HG02798 (cell line): ENCODE data around the gene GSTCD.

Source experiments
- ATAC-seq: cut with Tn5 transposase; IDR thresholded peaks from one replicate; pipeline ENCODE4 v1.9.1; 2021; ENCODE audit warnings: mild to moderate bottlenecking; ENCODE audit not compliant: unreplicated experiment, poor library complexity

The GSTCD gene

DNA sequence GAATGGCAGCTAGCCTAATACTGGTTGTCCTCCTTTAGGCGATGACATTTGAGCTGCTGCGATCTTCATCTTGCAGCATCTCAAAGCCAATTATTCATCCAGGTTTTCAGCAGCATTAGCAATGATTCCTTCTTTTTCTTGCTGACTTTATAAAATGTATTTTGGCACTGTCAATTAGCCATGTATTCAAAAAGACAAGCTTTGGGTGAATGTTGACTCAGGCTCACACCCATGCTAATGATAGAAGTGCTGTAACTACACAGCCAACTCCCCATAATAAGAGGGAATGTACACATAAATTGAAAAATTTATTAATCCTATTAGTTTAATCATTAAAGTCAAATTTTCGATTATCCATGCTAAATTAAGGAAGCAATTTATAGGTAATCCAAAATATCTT, 162.4 kb downstream of the GSTCD start:
- no peak for ATAC-seq

DNA sequence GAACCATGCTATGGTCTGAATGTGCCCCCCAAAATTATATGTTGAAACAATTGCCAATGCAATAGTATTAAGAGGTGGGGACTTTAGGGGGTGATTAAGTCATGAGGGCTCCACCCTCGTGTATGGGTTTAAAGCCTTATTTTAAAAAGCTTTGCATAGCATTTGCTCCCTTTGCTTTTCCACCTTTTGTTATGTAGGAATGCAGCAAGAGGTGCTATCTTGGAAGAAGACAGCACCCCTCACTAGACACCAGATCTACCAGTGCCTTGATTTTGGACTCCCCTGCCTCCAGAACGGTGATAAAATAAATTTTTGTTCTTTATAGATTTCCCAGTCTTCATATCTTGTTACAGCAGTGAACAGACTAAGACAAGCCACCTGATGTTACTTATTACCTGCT, 163.4 kb downstream of the GSTCD start:
- ATAC-seq = no peak

DNA sequence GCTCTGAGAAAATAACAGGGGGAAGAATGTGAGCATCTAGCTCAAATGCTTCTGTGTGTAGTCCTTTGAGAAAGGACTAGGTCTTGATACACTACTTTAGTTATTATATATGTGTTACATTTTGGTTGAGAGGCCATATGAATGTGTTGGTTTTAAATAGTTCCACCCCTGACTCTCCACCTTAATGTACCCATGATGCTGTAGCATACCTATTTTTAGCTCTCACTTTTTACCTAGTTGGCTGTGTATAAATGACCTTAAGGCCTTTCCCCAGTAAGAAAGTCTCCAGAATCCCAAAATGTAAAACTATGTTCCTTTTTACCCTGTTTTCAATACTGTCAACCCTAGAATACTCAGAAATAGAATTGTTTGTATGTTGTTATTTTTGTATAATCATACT, 166.6 kb downstream of the GSTCD start:
- no peak for ATAC-seq

DNA sequence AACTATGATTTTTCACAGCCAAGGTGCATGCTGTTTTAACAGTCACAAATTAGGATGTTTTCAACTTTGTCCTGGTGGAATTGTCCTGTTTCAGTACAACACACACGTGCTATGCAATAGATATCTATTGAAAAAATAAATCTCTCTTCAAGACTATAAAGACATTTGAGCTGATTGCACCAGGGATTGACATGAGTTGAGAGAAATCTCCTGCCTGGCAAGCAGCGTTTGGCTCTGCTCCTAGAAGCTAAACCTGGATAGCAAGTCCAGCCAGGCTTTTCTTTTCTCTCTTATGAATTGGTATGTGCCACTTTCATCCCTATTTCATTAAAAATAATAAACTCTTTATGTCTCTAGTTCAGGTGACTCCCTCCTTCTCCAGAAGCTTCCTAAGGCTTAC, 170.1 kb downstream of the GSTCD start:
- no peak for ATAC-seq

DNA sequence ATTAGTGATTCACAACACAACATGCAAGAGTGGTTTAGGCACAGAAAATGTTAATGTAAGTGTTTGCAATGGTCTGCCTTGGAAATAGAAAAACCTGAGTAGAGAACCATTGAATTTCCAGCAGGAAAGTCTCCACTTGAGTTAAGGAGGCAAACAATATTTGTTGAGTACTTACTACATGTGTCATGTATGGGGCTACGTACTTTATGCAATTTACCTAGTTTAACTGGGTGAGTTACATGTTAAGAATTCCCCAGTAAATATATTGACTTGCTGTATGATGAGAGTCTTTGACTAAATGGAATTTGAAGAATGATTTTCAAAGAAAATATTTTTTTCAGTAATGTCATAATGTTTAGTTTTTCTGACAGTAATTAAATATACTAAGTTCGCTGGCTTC, 178.9 kb downstream of the GSTCD start:
- ATAC-seq = no peak

DNA sequence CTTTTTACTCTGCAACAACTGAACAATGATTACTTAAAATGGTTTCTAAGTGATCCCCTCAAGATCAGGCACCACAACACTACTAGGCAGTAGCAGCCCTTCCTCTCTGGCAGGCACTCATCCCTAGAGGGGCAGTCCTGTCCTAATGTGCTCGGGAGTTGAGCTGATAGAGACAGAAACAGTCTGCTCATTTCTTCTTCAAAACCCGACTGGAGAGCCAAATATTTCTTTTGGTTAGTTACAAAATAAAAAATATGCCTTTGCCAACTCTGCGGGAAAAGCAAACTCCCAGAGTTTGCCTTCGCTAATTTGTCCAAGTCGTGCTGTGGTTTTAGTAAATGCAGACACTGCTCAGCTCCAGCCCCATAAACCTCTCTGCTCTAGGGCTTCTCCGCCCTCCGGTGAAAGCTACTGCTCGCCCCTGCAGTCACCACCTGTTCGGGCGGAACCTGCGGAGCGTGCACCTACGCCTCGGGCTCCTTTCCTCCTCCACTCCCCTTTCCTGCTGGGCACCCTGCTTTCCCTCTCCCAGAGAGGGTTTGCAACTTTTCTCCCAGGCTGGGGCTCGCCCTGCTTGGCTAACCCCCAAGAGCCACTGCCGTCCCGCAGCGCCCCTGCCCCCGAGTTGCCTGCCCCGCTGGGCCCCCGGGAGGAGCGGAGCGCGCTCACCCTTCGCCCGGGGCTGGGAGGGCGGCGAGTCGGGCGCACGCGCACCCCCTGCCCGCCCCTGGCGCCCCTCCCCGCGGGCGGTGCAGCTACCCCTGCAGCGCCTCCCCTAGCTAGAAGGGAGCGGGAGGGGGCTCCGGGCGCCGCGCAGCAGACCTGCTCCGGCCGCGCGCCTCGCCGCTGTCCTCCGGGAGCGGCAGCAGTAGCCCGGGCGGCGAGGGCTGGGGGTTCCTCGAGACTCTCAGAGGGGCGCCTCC, 186.3 kb downstream of the GSTCD start, which contains the start of gene NPNT:
Gene NPNT (plus strand): TSS at position 812 of the 923 bp plus-strand sequence. CDS start 182 bp downstream, outside the sequence.
- ATAC-seq = peak; percentile 49

DNA sequence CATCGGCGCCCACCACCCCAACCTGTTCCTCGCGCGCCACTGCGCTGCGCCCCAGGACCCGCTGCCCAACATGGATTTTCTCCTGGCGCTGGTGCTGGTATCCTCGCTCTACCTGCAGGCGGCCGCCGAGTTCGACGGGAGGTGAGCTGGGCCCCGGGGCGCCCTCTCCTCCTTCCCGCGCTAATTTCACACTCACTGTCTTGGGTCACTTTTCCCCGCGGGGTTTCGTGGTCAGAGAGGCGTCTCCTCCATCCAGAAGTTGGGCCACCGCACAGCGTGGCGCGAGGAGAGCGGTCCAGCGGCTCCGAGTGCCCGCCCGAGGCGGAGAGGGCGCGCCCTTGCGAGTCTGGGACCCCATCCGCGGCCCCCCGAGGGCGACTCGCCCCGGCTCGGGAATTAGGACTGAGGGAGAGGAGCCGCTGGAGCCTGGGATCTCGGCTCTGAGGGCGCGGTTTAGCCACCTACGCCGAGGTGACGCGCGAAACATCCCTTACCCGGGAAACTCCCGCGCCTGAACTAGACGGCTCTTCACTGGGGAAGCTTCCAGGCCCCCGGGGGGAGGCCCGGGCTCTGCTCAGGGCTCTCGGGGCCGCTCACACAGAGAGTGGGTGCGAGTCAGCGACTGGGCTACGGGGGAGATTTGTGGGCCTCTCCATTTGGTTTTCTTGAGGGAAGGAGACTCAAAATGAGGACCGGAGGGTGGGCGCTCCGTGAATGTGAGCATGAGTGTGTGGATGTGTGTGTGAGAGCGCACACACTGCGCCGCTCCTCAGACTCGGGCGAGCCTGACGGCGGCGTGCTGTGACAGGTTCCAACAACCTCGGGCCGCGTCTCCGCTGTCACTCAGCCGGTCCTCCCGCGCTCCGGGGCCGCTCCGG, 187.2 kb downstream of the GSTCD start:
- peak; percentile 56 for ATAC-seq

DNA sequence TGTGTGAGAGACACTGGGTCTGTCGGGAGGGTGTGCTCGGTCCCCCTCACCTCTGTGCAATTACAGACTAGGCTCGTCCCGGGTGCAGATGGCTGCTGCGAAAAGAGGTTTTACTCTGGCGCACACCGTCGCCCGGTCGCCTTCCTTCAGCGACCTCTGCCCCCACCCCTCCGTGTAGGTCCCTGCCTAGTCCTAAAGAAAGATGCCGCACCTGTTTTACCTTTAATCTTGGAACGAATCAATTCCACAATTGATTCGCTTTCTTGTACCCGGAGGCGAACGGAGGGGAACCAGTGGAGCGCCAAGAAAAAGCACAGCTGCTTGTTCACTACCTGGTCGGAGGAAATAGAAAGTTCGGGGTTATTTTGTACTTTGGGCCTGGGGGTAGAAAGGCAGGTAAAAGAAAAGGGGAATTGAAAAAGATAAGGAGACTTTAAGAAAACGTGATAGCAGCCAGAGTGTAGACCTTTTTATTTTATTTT, 187.9 kb downstream of the GSTCD start:
- peak; percentile 14 for ATAC-seq
